Measurements from ENCODE around the gene MCOLN1. TPM values are rescaled to one million over a fixed set of nuclear protein-coding genes. Genes with fewer than 3 reads are reported as not detected.
A peak's percentile ranks its signal among the peaks of the same experiment; 100 is the strongest.

Gene MCOLN1
- total RNA-seq, 4 donors from 2014 or later: 7.4 to 18.4 (median 17.5) TPM

- Histone ChIP-seq H3K4me3 (no peak overlapping the region), H3K36me3 (peaks cover 0 to 9% of the 10 kb centered on the region in 2 donors), H3K27ac (peak overlapping the region; percentile 93 to 99 (median 96)), H3K9me3 (no peaks in the 10 kb centered on the region), H3K27me3 (no peaks in the 10 kb centered on the region), H3K4me1 (peaks cover 0 to 38% (median 11%) of the 10 kb centered on the region in 3 donors)
- no peak for TF ChIP-seq POLR2A (IDR thresholded peaks at IDR 0.05)
- no peak for TF ChIP-seq EP300 (IDR thresholded peaks at IDR 0.05)
- no peak for TF ChIP-seq CTCF (IDR thresholded peaks at IDR 0.05)
- TF ChIP-seq POLR2AphosphoS5 (IDR thresholded peaks at IDR 0.05): no peak
- no peak for ATAC-seq
- 90 to 94% methylated on average over 3 to 4 of the region's 5 CpGs for WGBS, 2 donors (ENCODE audit: low coverage in 1 of 2)
Observed at GRCh38 chr19:7513809-7514642, 8.4 kb upstream of the MCOLN1 start.

- H3K36me3 ChIP-seq: peaks cover 0 to 21% of the 10 kb centered on the region in 2 donors
- 6 to 14% methylated on average over 2 to 8 of the region's 13 CpGs for WGBS, 2 donors (ENCODE audit: low coverage in 1 of 2)
Observed at GRCh38 chr19:7515110-7515644, 7.2 kb upstream of the MCOLN1 start.

GRCh38 chr19:7515645-7516151, 6.7 kb upstream of the MCOLN1 start, which contains the start of gene ZNF358:
Gene ZNF358 (plus strand): TSS chr19:7516103. CDS start chr19:7519243, 3,140 bp downstream.
- peaks cover 0 to 38% (median 11%) of the 10 kb centered on the region in 3 donors for H3K4me1 ChIP-seq
- peaks cover 0 to 26% of the 10 kb centered on the region in 2 donors for H3K36me3 ChIP-seq
- TF ChIP-seq EP300 (IDR thresholded peaks at IDR 0.05) (no peak), POLR2A (IDR thresholded peaks at IDR 0.05) (peak in 1 of 2 donors; percentile 18), POLR2AphosphoS5 (IDR thresholded peaks at IDR 0.05) (no peak), CTCF (IDR thresholded peaks at IDR 0.05) (no peak)
- H3K27me3 ChIP-seq: no peaks in the 10 kb centered on the region
- H3K9me3 ChIP-seq: no peaks in the 10 kb centered on the region
- H3K27ac ChIP-seq: peak within 1 kb of the TSS; percentile 93 to 99 (median 96)
- peak; percentile 88 for ATAC-seq
- 1% methylated on average over 15 of the region's 33 CpGs; no CpG with 5 or more reads in 1 of the 2 donors for WGBS, 2 donors (ENCODE audit: low coverage in 1 of 2)
- H3K4me3 ChIP-seq: peak within 1 kb of the TSS; percentile 87

More at GRCh38 chr19:7515110-7515644, 7.2 kb upstream of the MCOLN1 start:
- H3K4me1 ChIP-seq: peaks cover 0 to 38% (median 11%) of the 10 kb centered on the region in 3 donors
- H3K9me3 ChIP-seq: no peaks in the 10 kb centered on the region
- TF ChIP-seq POLR2A (IDR thresholded peaks at IDR 0.05): no peak
- no peak for TF ChIP-seq EP300 (IDR thresholded peaks at IDR 0.05)
- TF ChIP-seq POLR2AphosphoS5 (IDR thresholded peaks at IDR 0.05): peak; percentile 93
- no peak for TF ChIP-seq CTCF (IDR thresholded peaks at IDR 0.05)
- H3K27ac ChIP-seq: peak overlapping the region; percentile 93 to 99 (median 96)
- ATAC-seq: peak; percentile 76
- H3K27me3 ChIP-seq: no peaks in the 10 kb centered on the region
- H3K4me3 ChIP-seq: peak overlapping the region; percentile 50 to 87

- no CpG with 5 or more reads among the region's 28 CpGs for WGBS, 2 donors (ENCODE audit: low coverage in 1 of 2)
- Histone ChIP-seq H3K9me3 (no peaks in the 10 kb centered on the region), H3K4me1 (peaks cover 0 to 40% (median 11%) of the 10 kb centered on the region in 3 donors), H3K27me3 (no peaks in the 10 kb centered on the region), H3K4me3 (peak overlapping the region; percentile 87), H3K36me3 (peaks cover 0 to 29% of the 10 kb centered on the region in 2 donors), H3K27ac (peak overlapping the region; percentile 92 to 96 (median 94))
- TF ChIP-seq POLR2AphosphoS5 (IDR thresholded peaks at IDR 0.05) (no peak), POLR2A (IDR thresholded peaks at IDR 0.05) (no peak), CTCF (IDR thresholded peaks at IDR 0.05) (no peak), EP300 (IDR thresholded peaks at IDR 0.05) (no peak)
- ATAC-seq: no peak
Observed at GRCh38 chr19:7516333-7516732, 6.1 kb upstream of the MCOLN1 start.

Data from gastroesophageal sphincter (tissue), 4 donors.